Stomach smooth muscle (tissue), 2 donors: ENCODE measurements around the gene NTSR1.

Experiments
- H3K27ac ChIP-seq: one replicate; pipeline ENCODE4 v1.7.0; 2013; ENCODE audit warnings: mild to moderate bottlenecking, low read length, inconsistent platforms
- H3K27me3 ChIP-seq, 2 donors: one replicate each; pipeline ENCODE4 v1.7.0; 2013; ENCODE audit warnings: low read length in 2 of 2; ENCODE audit not compliant: insufficient read depth in 2 of 2, control insufficient read depth in 1 of 2
- H3K36me3 ChIP-seq, 2 donors: one replicate each; pipeline ENCODE4 v1.7.0; 2013; ENCODE audit warnings: low read length in 2 of 2; ENCODE audit not compliant: control insufficient read depth in 2 of 2, insufficient read depth in 2 of 2
- H3K4me1 ChIP-seq: one replicate; pipeline ENCODE4 v1.7.0; 2013; ENCODE audit warnings: low read length; ENCODE audit not compliant: control insufficient read depth, insufficient read depth
- H3K4me3 ChIP-seq, 2 donors: one replicate each; pipeline ENCODE4 v1.7.0; 2013; ENCODE audit warnings: low read length in 2 of 2
- H3K9ac ChIP-seq, 2 donors: one replicate each; pipeline ENCODE4 v1.7.0; 2013; ENCODE audit warnings: low read length in 2 of 2, mild to moderate bottlenecking in 1 of 2
- H3K9me3 ChIP-seq, 2 donors: one replicate each; pipeline ENCODE4 v1.7.0; 2013; ENCODE audit warnings: low read length in 2 of 2; ENCODE audit not compliant: control insufficient read depth in 2 of 2
- donor health status: healthy.
- donor health status: Pancreatic carcinoma.

NTSR1 gene

DNA sequence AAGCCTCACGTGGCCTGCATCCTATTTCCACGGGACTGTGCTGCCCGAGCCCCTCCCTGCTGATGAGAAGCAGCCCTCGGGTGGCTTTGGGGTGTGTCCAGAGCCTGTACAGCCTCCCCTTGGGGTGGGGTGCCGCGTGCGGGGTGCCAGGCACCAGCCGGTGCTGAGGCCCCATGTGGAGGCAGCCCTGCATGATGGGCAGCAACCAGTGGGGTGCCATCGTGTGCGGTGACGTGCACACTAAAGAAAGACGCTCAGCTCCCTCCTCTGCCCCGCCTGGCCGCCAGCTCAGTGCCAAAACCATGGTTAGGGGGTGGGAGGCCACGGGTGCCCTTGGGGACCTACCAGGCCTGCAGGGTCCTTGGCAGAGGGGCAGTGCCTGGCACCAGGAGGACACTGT lies 26.2 kb downstream of the NTSR1 start:
- Histone ChIP-seq H3K4me1 (no peaks in the 10 kb centered on the region), H3K4me3 (no peak overlapping the region), H3K27me3 (no peaks in the 10 kb centered on the region), H3K27ac (no peak overlapping the region), H3K36me3 (no peaks in the 10 kb centered on the region), H3K9me3 (no peaks in the 10 kb centered on the region), H3K9ac (no peak overlapping the region)

DNA sequence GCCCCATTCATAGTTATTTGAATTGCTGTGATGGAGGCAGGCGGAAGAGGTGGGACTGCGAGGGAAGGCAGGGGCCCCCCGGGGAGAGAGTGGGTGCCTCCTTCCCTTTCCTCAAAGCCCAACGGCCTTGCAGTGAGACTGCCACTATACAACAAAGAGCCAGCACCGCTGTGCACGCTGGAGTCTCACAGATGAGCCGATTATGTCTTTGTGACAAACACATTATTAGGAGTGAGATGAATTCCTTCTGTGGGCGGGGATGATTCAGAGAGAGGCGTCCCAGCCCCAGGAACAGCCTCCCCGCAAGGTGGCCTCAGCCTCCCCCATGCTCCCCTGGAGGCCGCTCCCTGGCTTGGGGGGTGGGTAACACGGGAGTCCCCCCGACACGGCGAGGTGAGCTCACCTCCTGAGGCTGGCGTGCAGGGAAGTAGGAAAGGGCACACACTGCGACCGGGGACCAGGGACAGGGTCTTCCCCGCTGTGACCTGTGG lies 26.7 kb downstream of the NTSR1 start:
- H3K36me3 ChIP-seq, result no peaks in the 10 kb centered on the region
- H3K4me1 ChIP-seq, result peaks cover 1% of the 10 kb centered on the region
- H3K27ac ChIP-seq, result no peak overlapping the region
- H3K4me3 ChIP-seq, result no peak overlapping the region
- no peaks in the 10 kb centered on the region for H3K9me3 ChIP-seq
- no peak overlapping the region for H3K9ac ChIP-seq
- H3K27me3 ChIP-seq, result no peaks in the 10 kb centered on the region

DNA sequence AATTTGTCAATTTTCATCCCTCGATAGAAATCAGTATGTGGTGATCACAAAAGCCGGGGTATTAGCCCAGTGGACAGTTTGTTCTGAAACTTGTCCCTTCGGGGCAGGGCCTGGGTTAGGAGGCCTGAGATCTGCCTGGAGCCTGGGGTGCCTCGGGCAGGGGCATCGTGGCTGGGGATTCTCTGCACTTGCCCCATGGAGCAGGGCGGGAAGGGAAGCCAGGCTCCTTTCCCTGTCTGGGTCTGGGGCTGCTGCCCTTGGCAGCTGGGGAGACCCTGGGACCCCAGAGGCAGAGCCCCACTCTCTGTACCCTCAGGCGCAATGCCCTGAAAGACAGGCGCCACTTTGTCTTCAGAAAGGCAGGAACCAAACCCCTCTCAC lies 27.4 kb downstream of the NTSR1 start:
- Histone ChIP-seq H3K4me3 (no peak overlapping the region), H3K27ac (no peak overlapping the region), H3K9ac (no peak overlapping the region), H3K9me3 (no peaks in the 10 kb centered on the region), H3K4me1 (peaks cover 5% of the 10 kb centered on the region), H3K27me3 (no peaks in the 10 kb centered on the region), H3K36me3 (no peaks in the 10 kb centered on the region)

DNA sequence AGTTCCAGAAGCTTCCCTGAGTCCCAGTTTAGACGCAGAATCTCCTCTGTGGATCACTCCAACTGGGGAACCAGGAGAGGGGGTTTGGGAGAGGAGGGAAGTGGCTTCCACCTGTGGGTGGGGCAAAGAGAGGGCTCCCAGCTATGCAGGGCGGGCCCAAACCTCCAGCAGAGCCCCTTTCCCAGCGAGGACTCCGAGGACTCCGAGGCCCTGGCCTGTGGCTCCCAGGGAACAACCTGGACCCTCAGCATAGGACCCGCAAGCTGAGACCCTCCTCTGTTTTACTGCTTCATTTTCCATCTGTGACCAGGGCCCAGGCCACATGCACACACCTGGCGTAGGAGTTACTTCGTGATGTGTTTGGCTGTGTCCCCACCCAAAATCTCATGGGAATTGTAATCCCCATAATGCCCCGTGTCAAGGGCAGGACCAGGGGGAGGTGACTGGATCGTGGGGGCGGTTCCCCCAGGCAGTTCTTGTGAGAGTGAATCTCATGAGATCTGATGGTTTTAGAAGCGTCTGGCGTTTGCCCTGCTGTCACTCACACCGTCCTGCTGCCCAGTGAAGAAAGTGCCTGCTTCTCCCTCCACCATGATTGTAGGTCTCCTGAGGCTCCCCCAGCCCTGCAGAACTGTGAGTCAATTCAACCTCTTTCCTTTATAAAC lies 27.9 kb downstream of the NTSR1 start:
- H3K4me3 ChIP-seq, result no peak overlapping the region
- peaks cover 5% of the 10 kb centered on the region for H3K4me1 ChIP-seq
- H3K27me3 ChIP-seq, result no peaks in the 10 kb centered on the region
- no peak overlapping the region for H3K9ac ChIP-seq
- no peaks in the 10 kb centered on the region for H3K36me3 ChIP-seq
- H3K9me3 ChIP-seq, result no peaks in the 10 kb centered on the region
- H3K27ac ChIP-seq, result no peak overlapping the region

DNA sequence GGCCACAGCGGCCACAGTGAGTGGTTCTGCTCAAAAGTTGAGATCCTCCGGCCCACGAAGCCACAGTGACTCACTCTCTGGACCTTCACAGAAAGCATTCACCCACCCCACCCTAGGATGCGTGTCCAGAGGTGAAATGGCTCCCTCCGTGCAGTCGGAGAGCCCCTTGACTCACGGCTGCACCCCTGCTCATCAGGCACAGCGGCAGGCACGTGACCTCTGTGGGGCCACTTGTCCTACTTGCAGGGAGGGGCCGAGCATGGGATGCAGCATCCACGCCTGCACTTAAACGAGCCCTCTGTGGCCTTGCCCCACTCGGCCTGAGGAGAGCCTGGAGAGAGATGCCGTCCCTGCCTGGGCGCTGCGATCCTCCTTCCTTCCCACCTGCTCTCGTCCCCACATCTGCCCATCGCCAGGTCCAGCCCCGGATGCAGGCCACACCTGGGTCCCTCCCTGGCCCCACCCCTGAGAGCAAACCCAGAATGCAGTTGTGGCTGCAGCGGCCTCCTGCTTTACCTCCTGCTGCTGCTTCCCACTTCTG lies 28.7 kb downstream of the NTSR1 start:
- Histone ChIP-seq H3K27ac (no peak overlapping the region), H3K27me3 (no peaks in the 10 kb centered on the region), H3K36me3 (no peaks in the 10 kb centered on the region), H3K4me1 (peaks cover 5% of the 10 kb centered on the region), H3K9me3 (no peaks in the 10 kb centered on the region), H3K9ac (no peak overlapping the region), H3K4me3 (no peak overlapping the region)

DNA sequence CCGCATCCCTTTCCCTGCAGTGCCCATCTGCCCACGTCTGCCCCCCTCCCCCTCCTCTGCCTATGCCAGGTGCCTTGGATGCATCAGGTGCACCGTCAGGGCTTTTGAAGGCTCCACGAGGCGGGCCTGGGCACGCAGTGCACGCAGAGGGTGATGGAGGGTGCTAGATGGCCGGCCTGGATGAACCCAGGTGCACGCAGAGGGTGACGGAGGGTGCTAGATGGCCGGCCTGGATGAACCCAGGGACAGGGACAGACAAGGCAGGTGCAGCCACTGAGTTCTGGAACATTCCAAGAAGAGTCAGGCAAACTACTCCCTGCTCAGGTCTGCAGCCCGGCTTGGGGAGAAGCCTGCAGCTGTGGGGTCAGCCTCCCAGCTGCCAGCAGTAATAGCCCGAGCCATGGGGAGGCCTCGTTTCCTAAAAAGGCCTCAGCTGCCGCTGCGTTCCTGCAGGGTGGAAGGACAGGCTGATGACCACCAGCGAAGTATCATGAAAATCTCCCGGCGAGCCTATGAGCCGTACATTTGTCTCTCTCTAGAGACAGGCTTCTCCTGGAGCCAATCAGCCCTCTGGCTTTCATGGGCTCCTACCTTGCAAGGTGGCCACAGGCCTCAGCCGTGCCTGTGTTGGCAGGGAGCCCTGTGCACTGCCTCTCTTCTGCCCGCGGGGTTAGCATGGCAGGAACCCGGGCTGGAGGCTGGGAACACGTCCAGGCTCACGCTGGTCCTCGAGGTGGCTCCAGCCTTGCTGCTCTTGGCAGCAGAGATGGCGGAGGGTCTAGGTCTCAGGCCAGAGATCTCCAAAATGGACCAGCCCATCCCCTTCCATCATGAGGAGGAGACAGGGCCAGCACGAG lies 29.6 kb downstream of the NTSR1 start:
- H3K4me1 ChIP-seq, result peaks cover 5% of the 10 kb centered on the region
- no peak overlapping the region for H3K4me3 ChIP-seq
- no peaks in the 10 kb centered on the region for H3K27me3 ChIP-seq
- no peaks in the 10 kb centered on the region for H3K9me3 ChIP-seq
- no peak overlapping the region for H3K27ac ChIP-seq
- no peak overlapping the region for H3K9ac ChIP-seq
- H3K36me3 ChIP-seq, result no peaks in the 10 kb centered on the region

GRCh38 chr20:62739067-62739466 lies 30.4 kb downstream of the NTSR1 start:
- Histone ChIP-seq H3K9ac (no peak overlapping the region), H3K4me1 (peaks cover 5% of the 10 kb centered on the region), H3K36me3 (no peaks in the 10 kb centered on the region), H3K9me3 (no peaks in the 10 kb centered on the region), H3K27ac (no peak overlapping the region), H3K4me3 (no peak overlapping the region), H3K27me3 (no peaks in the 10 kb centered on the region)

- H3K27ac ChIP-seq, result no peak overlapping the region
- no peaks in the 10 kb centered on the region for H3K36me3 ChIP-seq
- peaks cover 5% of the 10 kb centered on the region for H3K4me1 ChIP-seq
- H3K4me3 ChIP-seq, result peak overlapping the region; percentile 4 to 44
- H3K27me3 ChIP-seq, result no peaks in the 10 kb centered on the region
- no peak overlapping the region for H3K9ac ChIP-seq
- no peaks in the 10 kb centered on the region for H3K9me3 ChIP-seq
Measured at GRCh38 chr20:62739581-62740285, 31.1 kb downstream of the NTSR1 start.

GRCh38 chr20:62740286-62741141 lies 31.9 kb downstream of the NTSR1 start:
- Histone ChIP-seq H3K9ac (no peak overlapping the region), H3K4me3 (peak overlapping the region in 1 of 2 donors; percentile 44), H3K36me3 (no peaks in the 10 kb centered on the region), H3K9me3 (no peaks in the 10 kb centered on the region), H3K4me1 (peaks cover 5% of the 10 kb centered on the region), H3K27ac (no peak overlapping the region), H3K27me3 (no peaks in the 10 kb centered on the region)

GRCh38 chr20:62741191-62741691 lies 32.6 kb downstream of the NTSR1 start:
- H3K27me3 ChIP-seq, result no peaks in the 10 kb centered on the region
- no peak overlapping the region for H3K4me3 ChIP-seq
- H3K9me3 ChIP-seq, result no peaks in the 10 kb centered on the region
- no peak overlapping the region for H3K27ac ChIP-seq
- H3K4me1 ChIP-seq, result peaks cover 5% of the 10 kb centered on the region
- H3K36me3 ChIP-seq, result no peaks in the 10 kb centered on the region
- no peak overlapping the region for H3K9ac ChIP-seq
